GM12891 (cell line): Measurements from ENCODE around the gene KCNN4.
A peak's percentile ranks its signal among the peaks of the same experiment; 100 is the strongest.
"Not testable (repeated sequence)": the region's sequence is repeated elsewhere in the genome, so short reads cannot be mapped to it uniquely, and the experiment has no call there.

Experiments
- DNase-seq: peaks from one replicate; pipeline ENCODE4 v3.0.0; 2011; ENCODE audit warnings: low spot score; ENCODE audit not compliant: insufficient read length
- FAIRE-seq: peaks from 2 replicates; lab custom pipeline; 2011; peaks lifted over from hg19 to GRCh38; lab: Jason Lieb, UNC
- PAX5 ChIP-seq: IDR thresholded peaks from 2 replicates; pipeline ENCODE4 v1.6.1; 2011; ENCODE audit warnings: low read length, moderate library complexity, mild to moderate bottlenecking; ENCODE audit not compliant: insufficient read depth, severe bottlenecking
- POLR2A ChIP-seq: IDR thresholded peaks from 2 replicates; pipeline ENCODE4 v1.6.1; 2011; ENCODE audit warnings: low read depth, low read length, control low read depth
- POLR2AphosphoS5 ChIP-seq: IDR thresholded peaks from 2 replicates; pipeline ENCODE4 v1.6.1; 2011; ENCODE audit warnings: low read depth, low read length, control low read depth
- POU2F2 ChIP-seq: IDR thresholded peaks from 2 replicates; pipeline ENCODE4 v1.6.1; 2011; ENCODE audit warnings: low read depth, mild to moderate bottlenecking, control low read depth, low read length, moderate library complexity
- SPI1 ChIP-seq: IDR thresholded peaks from 2 replicates; pipeline ENCODE4 v1.6.1; 2011; ENCODE audit warnings: low read depth, low read length, control low read depth
- TAF1 ChIP-seq: IDR thresholded peaks from 2 replicates; pipeline ENCODE4 v1.6.1; 2011; ENCODE audit warnings: low read depth, low read length, control low read depth

Gene KCNN4

DNA sequence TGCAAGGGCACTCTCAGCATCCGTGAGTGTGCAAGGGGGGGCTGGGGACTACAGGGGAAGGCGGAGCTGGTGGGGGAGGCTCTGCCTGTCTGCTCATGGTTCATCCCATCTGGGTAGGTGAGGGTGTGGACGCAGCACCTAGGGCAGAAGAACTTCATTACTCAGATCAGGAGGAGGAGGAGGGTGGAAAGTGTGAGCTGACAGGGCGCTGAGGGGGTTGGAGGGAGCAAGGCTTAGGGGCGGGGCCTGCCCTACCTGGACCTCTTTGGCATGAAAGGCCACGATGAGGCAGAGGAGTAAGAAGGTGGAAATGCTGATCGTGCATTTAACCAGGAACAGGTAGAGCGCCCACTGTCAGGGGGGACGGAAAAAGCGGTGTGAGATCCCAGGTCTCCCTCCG, 4.5 kb downstream of the KCNN4 start:
- FAIRE-seq: no peak
- DNase-seq: no peak
- no peak for TF ChIP-seq PAX5
- no peak for TF ChIP-seq SPI1
- no peak for TF ChIP-seq POLR2A
- TF ChIP-seq POU2F2: no peak
- no peak for TF ChIP-seq POLR2AphosphoS5
- TF ChIP-seq TAF1: no peak

GRCh38 chr19:43775299-43775890, 5.4 kb downstream of the KCNN4 start:
- TF ChIP-seq PAX5: no peak
- TF ChIP-seq POLR2A: no peak
- no peak for TF ChIP-seq TAF1
- no peak for TF ChIP-seq POU2F2
- TF ChIP-seq SPI1: no peak
- no peak for FAIRE-seq
- DNase-seq: no peak

GRCh38 chr19:43774940-43775258, 5.9 kb downstream of the KCNN4 start:
- not testable (repeated sequence) for DNase-seq, FAIRE-seq

DNA sequence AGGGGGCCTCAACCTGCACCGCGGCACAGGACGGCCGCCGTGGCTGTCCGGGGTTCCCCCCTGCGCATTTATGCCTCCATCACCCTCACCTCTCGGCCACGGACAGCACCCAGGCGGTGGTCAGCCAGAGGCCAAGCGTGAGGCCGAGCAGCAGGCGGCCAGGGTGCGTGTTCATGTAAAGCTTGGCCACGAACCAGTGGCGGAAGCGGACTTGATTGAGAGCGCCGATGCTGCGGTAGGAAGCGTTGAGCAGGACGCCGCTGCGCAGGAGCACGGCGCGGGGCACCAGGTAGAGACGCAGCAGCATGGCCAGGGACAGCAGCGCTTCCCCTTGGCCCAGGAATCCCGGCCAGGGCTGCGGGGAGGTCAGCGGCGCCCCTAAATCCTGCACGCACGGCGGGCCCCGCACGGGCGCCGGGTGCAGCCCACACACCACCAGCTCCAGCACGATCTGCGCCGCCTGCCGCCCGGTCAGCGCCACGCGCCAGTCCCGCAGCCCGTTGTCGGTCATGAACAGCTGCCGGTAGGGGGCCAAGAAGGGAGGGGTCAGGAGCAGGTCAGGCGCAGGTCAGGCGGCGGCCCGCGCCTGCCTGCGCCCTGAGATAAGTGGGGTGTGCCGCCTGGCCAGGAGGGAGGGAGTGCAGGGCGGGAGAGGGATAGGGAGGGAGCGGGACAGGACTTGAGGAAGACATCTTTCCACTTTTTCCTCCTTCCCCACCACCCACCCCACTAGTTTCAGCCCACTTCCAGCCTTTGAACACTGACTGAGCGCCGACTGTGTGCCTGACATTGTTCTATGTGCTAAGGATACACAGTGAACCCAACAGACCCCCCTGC, 6.5 kb downstream of the KCNN4 start:
- no peak for TF ChIP-seq SPI1
- no peak for TF ChIP-seq POLR2A
- TF ChIP-seq PAX5: no peak
- no peak for TF ChIP-seq TAF1
- no peak for TF ChIP-seq POLR2AphosphoS5
- TF ChIP-seq POU2F2: no peak
- FAIRE-seq (no peak), DNase-seq (no peak)

- FAIRE-seq (no peak), DNase-seq (no peak)
- no peak for TF ChIP-seq SPI1
- TF ChIP-seq POLR2AphosphoS5: no peak
- no peak for TF ChIP-seq PAX5
- TF ChIP-seq POLR2A: no peak
- no peak for TF ChIP-seq TAF1
- TF ChIP-seq POU2F2: no peak
Measured at GRCh38 chr19:43773725-43774102, 7.1 kb downstream of the KCNN4 start.

- no peak for FAIRE-seq
- TF ChIP-seq TAF1: no peak
- no peak for TF ChIP-seq PAX5
- no peak for TF ChIP-seq POLR2A
- TF ChIP-seq POLR2AphosphoS5: no peak
- no peak for TF ChIP-seq POU2F2
- DNase-seq: no peak
Measured at GRCh38 chr19:43769256-43769655, 11.5 kb downstream of the KCNN4 start.

DNA sequence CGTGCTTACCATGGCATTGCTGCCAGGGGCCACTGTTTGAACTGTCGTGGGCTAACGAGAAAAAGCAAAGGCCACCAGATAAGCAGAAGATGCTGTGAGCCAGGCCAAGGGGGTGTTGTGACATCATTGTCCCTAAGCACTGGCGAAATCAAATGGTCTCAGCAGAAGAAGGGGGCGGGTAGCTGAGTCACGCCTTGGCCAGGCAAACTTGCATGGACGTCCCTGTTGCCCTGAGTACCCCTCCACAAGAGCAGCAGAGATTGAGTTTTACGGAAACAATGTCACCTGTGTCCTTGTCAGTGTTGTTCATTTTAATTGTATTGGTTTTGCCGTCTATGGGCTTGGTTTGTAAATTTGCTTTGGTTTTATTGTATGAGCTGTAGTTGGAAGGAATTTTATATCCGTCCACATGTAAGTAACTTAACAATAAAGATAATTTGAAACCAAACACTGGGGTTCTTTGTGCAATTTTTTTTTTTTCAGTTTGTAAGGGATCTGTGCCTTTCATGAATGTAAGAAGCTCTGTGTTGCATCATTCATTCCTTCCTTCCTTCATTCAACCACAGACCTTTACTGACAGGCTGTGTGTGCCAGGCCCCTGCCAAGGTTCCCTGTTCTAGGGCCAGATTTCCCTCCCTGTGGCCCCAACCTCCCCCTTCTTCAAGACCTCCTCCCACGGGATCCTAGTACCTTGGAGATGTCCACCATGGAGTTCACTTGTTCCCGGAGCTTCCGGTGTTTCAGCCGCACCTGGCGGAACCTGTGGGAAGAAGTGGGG, 12.3 kb downstream of the KCNN4 start:
- FAIRE-seq: peak; percentile 9
- no peak for DNase-seq
- TF ChIP-seq POLR2A: no peak
- TF ChIP-seq SPI1: no peak
- no peak for TF ChIP-seq TAF1
- TF ChIP-seq POLR2AphosphoS5: no peak
- TF ChIP-seq POU2F2: no peak
- TF ChIP-seq PAX5: no peak

- TF ChIP-seq POLR2AphosphoS5 (no peak), POLR2A (no peak), TAF1 (no peak), SPI1 (no peak), PAX5 (no peak), POU2F2 (no peak)
Measured at GRCh38 chr19:43767818-43768217, 13.0 kb downstream of the KCNN4 start.

GRCh38 chr19:43767316-43767715, 13.5 kb downstream of the KCNN4 start:
- no peak for TF ChIP-seq POU2F2
- no peak for TF ChIP-seq SPI1
- TF ChIP-seq POLR2AphosphoS5: no peak
- TF ChIP-seq POLR2A: no peak
- no peak for TF ChIP-seq PAX5
- TF ChIP-seq TAF1: no peak
- no peak for DNase-seq
- FAIRE-seq: no peak

More at GRCh38 chr19:43767818-43768217, 13.0 kb downstream of the KCNN4 start:
- no peak for DNase-seq
- no peak for FAIRE-seq

GRCh38 chr19:43766755-43767043, 14.1 kb downstream of the KCNN4 start:
- TF ChIP-seq POLR2AphosphoS5 (no peak), PAX5 (no peak), TAF1 (no peak), SPI1 (no peak), POU2F2 (no peak), POLR2A (no peak)
- DNase-seq (no peak), FAIRE-seq (no peak)
